Activated naive CD8-positive, alpha-beta T cell treated with anti-CD3 and anti-CD28 coated beads, Interleukin-2, amount 50 U/mL, for 24 hours (primary cell): ENCODE data around the gene MCC.
A peak's percentile ranks its signal among the peaks of the same experiment; 100 is the strongest.

Experiments used
- ATAC-seq: fragments of 150-1000 bp; cut with Tn5 transposase; one replicate; pipeline ENCODE4 v1.10.0; 2021
- DNase-seq: peaks from one replicate; pipeline ENCODE4 v3.0.0; 2021
- H3K27ac Mint-ChIP-seq: one replicate; pipeline ENCODE4 v1.8.0; 2021; ENCODE audit warnings: mild to moderate bottlenecking, mixed read lengths
- H3K27me3 Mint-ChIP-seq: one replicate; pipeline ENCODE4 v1.8.0; 2021; ENCODE audit warnings: mixed read lengths
- H3K36me3 Mint-ChIP-seq: one replicate; pipeline ENCODE4 v1.8.0; 2021; ENCODE audit warnings: low read depth, mixed read lengths
- H3K4me1 Mint-ChIP-seq: one replicate; pipeline ENCODE4 v1.8.0; 2021; ENCODE audit warnings: mixed read lengths
- H3K4me3 Mint-ChIP-seq: one replicate; pipeline ENCODE4 v1.8.0; 2021; ENCODE audit warnings: mild to moderate bottlenecking, moderate library complexity, mixed read lengths
- H3K9me3 Mint-ChIP-seq: one replicate; pipeline ENCODE4 v1.8.0; 2021; ENCODE audit warnings: mixed read lengths

The MCC gene

GRCh38 chr5:113344973-113345940 lies 143.0 kb downstream of the MCC start:
- Mint-ChIP-seq H3K27me3 (peaks cover 17% of the 10 kb centered on the region), H3K9me3 (no peaks in the 10 kb centered on the region), H3K36me3 (no peaks in the 10 kb centered on the region), H3K4me3 (no peak overlapping the region), H3K4me1 (no peaks in the 10 kb centered on the region), H3K27ac (no peak overlapping the region)
- DNase-seq = no peak
- ATAC-seq = no peak

GRCh38 chr5:113343343-113343742 lies 144.9 kb downstream of the MCC start:
- H3K4me1 Mint-ChIP-seq = no peaks in the 10 kb centered on the region
- H3K27ac Mint-ChIP-seq = no peak overlapping the region
- no peaks in the 10 kb centered on the region for H3K36me3 Mint-ChIP-seq
- H3K9me3 Mint-ChIP-seq = no peaks in the 10 kb centered on the region
- no peak overlapping the region for H3K4me3 Mint-ChIP-seq
- DNase-seq = no peak
- H3K27me3 Mint-ChIP-seq = peaks cover 16% of the 10 kb centered on the region
- no peak for ATAC-seq

- no peak overlapping the region for H3K27ac Mint-ChIP-seq
- H3K36me3 Mint-ChIP-seq = no peaks in the 10 kb centered on the region
- no peak overlapping the region for H3K4me3 Mint-ChIP-seq
- H3K4me1 Mint-ChIP-seq = no peaks in the 10 kb centered on the region
- H3K9me3 Mint-ChIP-seq = no peaks in the 10 kb centered on the region
- ATAC-seq (no peak), DNase-seq (no peak)
- peaks cover 10% of the 10 kb centered on the region for H3K27me3 Mint-ChIP-seq
These were observed 147.7 kb downstream of the MCC start for GRCh38 chr5:113340537-113340936.

- ATAC-seq = no peak
- no peak for DNase-seq
- Mint-ChIP-seq H3K36me3 (no peaks in the 10 kb centered on the region), H3K4me3 (no peak overlapping the region), H3K9me3 (no peaks in the 10 kb centered on the region), H3K27me3 (peaks cover 8% of the 10 kb centered on the region), H3K27ac (no peak overlapping the region), H3K4me1 (peaks cover 3% of the 10 kb centered on the region)
These were observed 149.6 kb downstream of the MCC start for GRCh38 chr5:113338628-113339027.

- no peaks in the 10 kb centered on the region for H3K36me3 Mint-ChIP-seq
- peaks cover 8% of the 10 kb centered on the region for H3K27me3 Mint-ChIP-seq
- ATAC-seq (no peak), DNase-seq (no peak)
- no peak overlapping the region for H3K4me3 Mint-ChIP-seq
- H3K27ac Mint-ChIP-seq = no peak overlapping the region
- H3K9me3 Mint-ChIP-seq = no peaks in the 10 kb centered on the region
- peaks cover 3% of the 10 kb centered on the region for H3K4me1 Mint-ChIP-seq
These were observed 150.5 kb downstream of the MCC start for GRCh38 chr5:113337515-113338415.

- H3K27me3 Mint-ChIP-seq = peaks cover 8% of the 10 kb centered on the region
- H3K36me3 Mint-ChIP-seq = no peaks in the 10 kb centered on the region
- no peak overlapping the region for H3K4me3 Mint-ChIP-seq
- ATAC-seq = peak; percentile 33
- H3K9me3 Mint-ChIP-seq = no peaks in the 10 kb centered on the region
- DNase-seq = no peak
- peaks cover 3% of the 10 kb centered on the region for H3K4me1 Mint-ChIP-seq
- H3K27ac Mint-ChIP-seq = no peak overlapping the region
These were observed 151.3 kb downstream of the MCC start for GRCh38 chr5:113336975-113337374.

GRCh38 chr5:113333411-113333810 lies 154.8 kb downstream of the MCC start:
- DNase-seq = no peak
- Mint-ChIP-seq H3K4me3 (no peak overlapping the region), H3K27me3 (no peaks in the 10 kb centered on the region), H3K4me1 (peaks cover 17% of the 10 kb centered on the region), H3K9me3 (no peaks in the 10 kb centered on the region), H3K27ac (no peak overlapping the region), H3K36me3 (no peaks in the 10 kb centered on the region)
- ATAC-seq = no peak

GRCh38 chr5:113331209-113331551 lies 157.1 kb downstream of the MCC start:
- Mint-ChIP-seq H3K4me3 (no peak overlapping the region), H3K4me1 (peaks cover 17% of the 10 kb centered on the region), H3K27ac (no peak overlapping the region), H3K9me3 (no peaks in the 10 kb centered on the region), H3K36me3 (no peaks in the 10 kb centered on the region), H3K27me3 (no peaks in the 10 kb centered on the region)
- DNase-seq = no peak
- ATAC-seq = no peak

- Mint-ChIP-seq H3K4me1 (peaks cover 17% of the 10 kb centered on the region), H3K27ac (no peak overlapping the region), H3K27me3 (no peaks in the 10 kb centered on the region), H3K4me3 (no peak overlapping the region), H3K9me3 (no peaks in the 10 kb centered on the region), H3K36me3 (no peaks in the 10 kb centered on the region)
- DNase-seq (no peak), ATAC-seq (peak; percentile 69)
These were observed 157.6 kb downstream of the MCC start for GRCh38 chr5:113330533-113331208.

GRCh38 chr5:113329981-113330380 lies 158.3 kb downstream of the MCC start:
- Mint-ChIP-seq H3K27me3 (no peaks in the 10 kb centered on the region), H3K27ac (no peak overlapping the region), H3K36me3 (no peaks in the 10 kb centered on the region), H3K4me1 (peaks cover 17% of the 10 kb centered on the region), H3K9me3 (no peaks in the 10 kb centered on the region), H3K4me3 (no peak overlapping the region)
- DNase-seq = no peak
- no peak for ATAC-seq

GRCh38 chr5:113325054-113325453 lies 163.2 kb downstream of the MCC start:
- no peaks in the 10 kb centered on the region for H3K27me3 Mint-ChIP-seq
- H3K4me1 Mint-ChIP-seq = peaks cover 5% of the 10 kb centered on the region
- ATAC-seq = no peak
- no peaks in the 10 kb centered on the region for H3K36me3 Mint-ChIP-seq
- H3K4me3 Mint-ChIP-seq = no peak overlapping the region
- DNase-seq = no peak
- no peaks in the 10 kb centered on the region for H3K9me3 Mint-ChIP-seq
- no peak overlapping the region for H3K27ac Mint-ChIP-seq

GRCh38 chr5:113321276-113321675 lies 167.0 kb downstream of the MCC start:
- Mint-ChIP-seq H3K27ac (no peak overlapping the region), H3K4me1 (no peaks in the 10 kb centered on the region), H3K27me3 (no peaks in the 10 kb centered on the region)

GRCh38 chr5:113320273-113320780 lies 167.9 kb downstream of the MCC start:
- Mint-ChIP-seq H3K36me3 (no peaks in the 10 kb centered on the region), H3K9me3 (no peaks in the 10 kb centered on the region), H3K4me1 (no peaks in the 10 kb centered on the region), H3K27ac (no peak overlapping the region), H3K4me3 (no peak overlapping the region), H3K27me3 (no peaks in the 10 kb centered on the region)
- ATAC-seq (no peak), DNase-seq (no peak)

More at GRCh38 chr5:113321276-113321675, 167.0 kb downstream of the MCC start:
- no peak for ATAC-seq
- no peak overlapping the region for H3K4me3 Mint-ChIP-seq
- H3K9me3 Mint-ChIP-seq = no peaks in the 10 kb centered on the region
- no peaks in the 10 kb centered on the region for H3K36me3 Mint-ChIP-seq
- no peak for DNase-seq

GRCh38 chr5:113319256-113320053 lies 168.8 kb downstream of the MCC start:
- DNase-seq = no peak
- Mint-ChIP-seq H3K4me1 (no peaks in the 10 kb centered on the region), H3K36me3 (no peaks in the 10 kb centered on the region), H3K27me3 (no peaks in the 10 kb centered on the region), H3K27ac (no peak overlapping the region), H3K4me3 (no peak overlapping the region), H3K9me3 (no peaks in the 10 kb centered on the region)
- ATAC-seq = no peak
